ENCODE results near the gene PBLD. TPM values are rescaled to one million over a fixed set of nuclear protein-coding genes. Genes with fewer than 3 reads are reported as not detected.

The PBLD gene
- total RNA-seq = 10 to 100 TPM in 1 of 3 donors, 1 to 10 TPM in 2; 5.9 to 16.2 (median 7.2) TPM

- Histone ChIP-seq H3K27me3 (no peaks in the 10 kb centered on the region), H3K36me3 (no peaks in the 10 kb centered on the region), H3K9me3 (no peaks in the 10 kb centered on the region), H3K27ac (peak within 1 kb of the TSS; percentile 99 to 100), H3K4me1 (peaks cover 0 to 13% of the 10 kb centered on the region in 2 donors), H3K4me3 (peak within 1 kb of the TSS; percentile 93 to 99 (median 99))
- DNase-seq (ENCODE audit: low spot score in 2 of 2) = peak; percentile 56 to 76
- TF ChIP-seq POLR2A (IDR thresholded peaks at IDR 0.05) (no peak), POLR2AphosphoS5 (IDR thresholded peaks at IDR 0.05) (peak; percentile 88 to 92 (median 88)), CTCF (IDR thresholded peaks at IDR 0.05) (peak; percentile 30 to 62 (median 40))
- intact Hi-C loops (cut with DNase I; ENCODE audit: low total_unique reads) = no loop called here
These were observed at the start of gene PBLD for GRCh38 chr10:68332259-68333057. PBLD (minus strand) TSS chr10:68332928; CDS start chr10:68306844, 26,084 bp downstream.

- no peak for TF ChIP-seq CTCF (IDR thresholded peaks at IDR 0.05)
- no peak for TF ChIP-seq POLR2A (IDR thresholded peaks at IDR 0.05)
- no peak for TF ChIP-seq POLR2AphosphoS5 (IDR thresholded peaks at IDR 0.05)
- no peak for DNase-seq (ENCODE audit: low spot score in 2 of 2)
- Histone ChIP-seq H3K9me3 (peaks cover 0 to 26% of the 10 kb centered on the region in 2 donors), H3K4me1 (no peaks in the 10 kb centered on the region), H3K27me3 (no peaks in the 10 kb centered on the region), H3K27ac (no peak overlapping the region), H3K36me3 (peaks cover 13% of the 10 kb centered on the region), H3K4me3 (no peak overlapping the region)
- intact Hi-C loops (cut with DNase I; ENCODE audit: low total_unique reads) = no loop called here
These were observed 38.9 kb upstream of the PBLD start for GRCh38 chr10:68371604-68372003.

DNA sequence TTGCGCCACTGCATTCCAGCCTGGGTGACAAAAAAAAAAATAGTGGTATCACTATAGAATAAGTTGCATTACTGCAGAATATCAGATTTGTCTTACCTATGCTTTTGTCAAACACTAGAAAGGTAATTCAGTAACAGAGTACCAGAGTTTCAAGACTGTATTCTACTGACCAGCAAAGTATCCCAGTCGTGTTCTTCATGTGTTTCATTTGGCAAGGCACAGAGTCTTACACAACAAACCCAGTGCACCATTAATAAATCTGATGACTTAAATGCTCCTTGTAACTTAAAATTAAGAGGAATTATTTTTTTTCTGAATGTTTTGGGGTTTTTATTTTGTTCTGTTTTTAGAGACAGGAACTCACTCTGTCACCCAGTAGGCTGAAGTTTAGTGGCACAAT is 34.4 kb upstream of the PBLD start:
- peaks cover 0 to 9% of the 10 kb centered on the region in 2 donors for H3K9me3 ChIP-seq
- no peaks in the 10 kb centered on the region for H3K27me3 ChIP-seq
- DNase-seq (ENCODE audit: low spot score in 2 of 2) = no peak
- no peaks in the 10 kb centered on the region for H3K36me3 ChIP-seq
- no peak overlapping the region for H3K27ac ChIP-seq
- no peak overlapping the region for H3K4me3 ChIP-seq
- TF ChIP-seq POLR2AphosphoS5 (IDR thresholded peaks at IDR 0.05) (no peak), CTCF (IDR thresholded peaks at IDR 0.05) (no peak), POLR2A (IDR thresholded peaks at IDR 0.05) (no peak)
- intact Hi-C loops (cut with DNase I; ENCODE audit: low total_unique reads) = no loop called here
- H3K4me1 ChIP-seq = no peaks in the 10 kb centered on the region

DNA sequence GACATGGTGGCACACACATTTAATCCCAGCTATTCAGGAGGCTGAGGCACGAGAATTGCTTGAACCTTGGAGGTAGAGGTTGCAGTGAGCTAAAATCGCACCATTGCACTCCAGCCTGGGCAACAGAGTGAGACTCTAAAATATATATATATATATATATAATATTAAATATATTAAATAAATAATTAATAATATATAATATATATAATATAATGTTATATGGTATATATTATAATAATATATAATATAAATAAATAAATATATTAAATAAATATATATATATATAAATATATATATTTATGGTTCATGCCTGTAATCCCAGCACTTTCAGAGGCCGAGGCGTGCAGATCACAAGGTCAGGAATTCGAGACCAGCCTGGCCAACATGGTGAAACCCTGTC is 33.9 kb upstream of the PBLD start:
- Histone ChIP-seq H3K4me1 (no peaks in the 10 kb centered on the region), H3K36me3 (no peaks in the 10 kb centered on the region), H3K27ac (no peak overlapping the region), H3K27me3 (no peaks in the 10 kb centered on the region), H3K4me3 (no peak overlapping the region), H3K9me3 (peaks cover 0 to 4% of the 10 kb centered on the region in 2 donors)
- TF ChIP-seq CTCF (IDR thresholded peaks at IDR 0.05) = no peak
- no peak for TF ChIP-seq POLR2A (IDR thresholded peaks at IDR 0.05)
- no peak for TF ChIP-seq POLR2AphosphoS5 (IDR thresholded peaks at IDR 0.05)
- intact Hi-C loops (cut with DNase I; ENCODE audit: low total_unique reads) = no loop called here
- no peak for DNase-seq (ENCODE audit: low spot score in 2 of 2)

DNA sequence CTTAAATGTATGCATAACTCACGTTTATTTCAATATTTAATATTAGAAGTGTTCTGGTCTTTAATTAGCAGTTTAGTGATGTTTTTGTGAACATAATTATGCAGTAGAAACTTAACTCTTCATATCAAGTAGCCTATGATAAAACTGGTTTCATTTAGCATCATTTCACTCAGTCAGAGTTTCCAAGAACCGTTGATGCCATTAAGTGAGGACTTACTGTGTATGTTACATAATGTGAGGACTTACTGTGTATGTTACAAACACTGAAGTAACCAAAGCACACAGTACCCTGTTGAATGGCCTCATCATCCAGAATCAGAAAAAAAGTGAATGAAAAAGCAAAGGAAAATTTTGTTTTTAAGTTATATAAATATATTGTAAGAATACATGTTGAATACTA is 32.9 kb upstream of the PBLD start:
- H3K27me3 ChIP-seq = no peaks in the 10 kb centered on the region
- DNase-seq (ENCODE audit: low spot score in 2 of 2) = no peak
- no peak overlapping the region for H3K27ac ChIP-seq
- H3K9me3 ChIP-seq = no peaks in the 10 kb centered on the region
- no peak overlapping the region for H3K4me3 ChIP-seq
- TF ChIP-seq POLR2A (IDR thresholded peaks at IDR 0.05) (no peak), CTCF (IDR thresholded peaks at IDR 0.05) (no peak), POLR2AphosphoS5 (IDR thresholded peaks at IDR 0.05) (no peak)
- H3K4me1 ChIP-seq = no peaks in the 10 kb centered on the region
- intact Hi-C loops (cut with DNase I; ENCODE audit: low total_unique reads) = no loop called here
- no peaks in the 10 kb centered on the region for H3K36me3 ChIP-seq
